AG04450 (cell line): ENCODE results near the gene LRMDA. TPM values are rescaled to one million over a fixed set of nuclear protein-coding genes. Genes with fewer than 3 reads are reported as not detected.

ENCODE experiments used
- CTCF ChIA-PET: fragments of 300-600, 350-600 bp; formaldehyde crosslinking; extraction: SDS; loops from one replicate; lab custom pipeline; 2022; ENCODE audit warnings: antibody characterized with exemption, inconsistent platforms; lab: Charles Lee
- POLR2A ChIA-PET: fragments of 350-600 bp; formaldehyde crosslinking; extraction: SDS; loops from one replicate; lab custom pipeline; 2021; ENCODE audit warnings: antibody characterized with exemption, inconsistent platforms; lab: Yijun Ruan, JAX
- DNase-seq: peaks from one replicate; pipeline ENCODE4 v3.0.0-alpha.2; 2011; ENCODE audit warnings: low read depth, low spot score
- H3K27ac ChIP-seq: one replicate; pipeline ENCODE4 v1.5.1; 2012; ENCODE audit warnings: low read depth, low read length, control low read depth
- H3K27me3 ChIP-seq: one replicate; pipeline ENCODE4 v1.6.0; 2012; ENCODE audit warnings: low read length; ENCODE audit not compliant: control insufficient read depth, insufficient read depth
- H3K4me3 ChIP-seq: 2 replicates; pipeline ENCODE4 v1.5.1; 2011; ENCODE audit warnings: mild to moderate bottlenecking, low read depth, low read length, control low read depth
- H3K9me3 ChIP-seq: 2 replicates; pipeline ENCODE4 v1.5.1; 2012; ENCODE audit warnings: low read length; ENCODE audit not compliant: control insufficient read depth, insufficient read depth
- polyA plus RNA-seq: library from polyadenylated mRNA; depleted of rRNA; stranded (reverse); fragments of >200 nt; gene quantifications from 2 replicates; pipeline ENCODE4 v1.2.3, GENCODE V29; 2011
- TF ChIP-seq, protein P1 (sequence below): IDR thresholded peaks from 2 replicates; pipeline ENCODE4 v1.5.1; 2011; ENCODE audit warnings: low read depth, low read length, control low read depth, inconsistent platforms

Gene LRMDA
- polyA plus RNA-seq, 1 experiment = 0.12 TPM

DNA sequence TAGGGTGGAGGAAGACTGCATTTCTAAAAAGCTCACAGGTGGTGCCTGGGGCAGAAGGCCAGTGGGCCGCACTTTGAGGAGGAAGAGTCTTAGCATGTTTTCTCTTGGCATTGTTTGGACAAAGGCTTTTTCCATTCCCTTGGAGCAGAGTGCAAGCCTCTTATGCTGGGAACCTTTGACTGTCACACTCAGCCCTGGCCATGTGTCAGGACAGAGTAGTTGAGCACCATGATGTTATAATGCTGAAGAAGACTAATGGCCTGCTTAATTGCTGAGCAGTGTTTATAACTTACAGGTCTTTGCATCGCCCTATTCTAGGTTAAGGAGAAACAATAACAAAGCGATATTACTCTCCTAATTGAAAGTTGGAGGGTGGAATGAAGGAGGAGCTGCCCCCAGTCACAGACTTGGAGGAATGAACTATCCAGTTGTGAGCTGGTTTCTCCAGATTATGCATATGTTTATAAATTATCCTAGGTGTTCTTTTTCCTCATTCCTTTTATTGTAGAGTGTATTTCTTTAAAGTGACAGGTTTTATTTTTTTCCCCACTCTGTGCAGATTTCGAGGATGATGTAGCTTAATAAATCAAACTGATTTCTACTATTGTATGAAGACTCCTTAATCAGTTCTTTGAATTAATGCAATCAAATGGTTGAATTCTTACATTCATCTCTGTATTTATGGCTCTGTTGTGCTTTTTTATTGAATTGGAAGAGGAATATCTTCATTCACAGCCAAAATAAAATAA lies 767.0 kb downstream of the LRMDA start:
- H3K27me3 ChIP-seq = no peaks in the 10 kb centered on the region
- TF ChIP-seq, protein P1, sequence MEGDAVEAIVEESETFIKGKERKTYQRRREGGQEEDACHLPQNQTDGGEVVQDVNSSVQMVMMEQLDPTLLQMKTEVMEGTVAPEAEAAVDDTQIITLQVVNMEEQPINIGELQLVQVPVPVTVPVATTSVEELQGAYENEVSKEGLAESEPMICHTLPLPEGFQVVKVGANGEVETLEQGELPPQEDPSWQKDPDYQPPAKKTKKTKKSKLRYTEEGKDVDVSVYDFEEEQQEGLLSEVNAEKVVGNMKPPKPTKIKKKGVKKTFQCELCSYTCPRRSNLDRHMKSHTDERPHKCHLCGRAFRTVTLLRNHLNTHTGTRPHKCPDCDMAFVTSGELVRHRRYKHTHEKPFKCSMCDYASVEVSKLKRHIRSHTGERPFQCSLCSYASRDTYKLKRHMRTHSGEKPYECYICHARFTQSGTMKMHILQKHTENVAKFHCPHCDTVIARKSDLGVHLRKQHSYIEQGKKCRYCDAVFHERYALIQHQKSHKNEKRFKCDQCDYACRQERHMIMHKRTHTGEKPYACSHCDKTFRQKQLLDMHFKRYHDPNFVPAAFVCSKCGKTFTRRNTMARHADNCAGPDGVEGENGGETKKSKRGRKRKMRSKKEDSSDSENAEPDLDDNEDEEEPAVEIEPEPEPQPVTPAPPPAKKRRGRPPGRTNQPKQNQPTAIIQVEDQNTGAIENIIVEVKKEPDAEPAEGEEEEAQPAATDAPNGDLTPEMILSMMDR = no peak
- H3K9me3 ChIP-seq = no peaks in the 10 kb centered on the region
- CTCF ChIA-PET = no interaction called here
- POLR2A ChIA-PET = no interaction called here
- DNase-seq = no peak
- H3K27ac ChIP-seq = no peak overlapping the region
- H3K4me3 ChIP-seq = no peak overlapping the region

DNA sequence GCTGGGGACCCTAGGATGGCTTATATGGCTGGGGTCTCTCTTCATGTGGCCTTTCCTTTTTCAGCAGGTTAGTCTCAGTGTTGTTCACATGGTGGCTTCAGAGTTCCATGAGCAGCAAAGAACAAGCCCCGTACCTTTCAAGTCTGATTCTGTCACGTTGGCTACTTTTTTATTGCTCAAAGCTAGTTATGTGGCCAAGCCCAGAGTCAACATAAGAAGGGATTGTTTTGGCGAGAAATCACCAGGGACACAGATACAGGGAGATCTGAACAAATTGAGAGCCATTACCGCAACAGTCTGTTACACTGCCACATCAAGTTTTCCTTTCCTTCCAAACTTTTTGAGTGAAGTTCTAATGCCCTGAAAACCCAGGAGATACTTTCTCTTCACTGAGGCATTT lies 770.5 kb downstream of the LRMDA start:
- Histone ChIP-seq H3K9me3 (no peaks in the 10 kb centered on the region), H3K27me3 (no peaks in the 10 kb centered on the region), H3K27ac (no peak overlapping the region), H3K4me3 (no peak overlapping the region)
- POLR2A ChIA-PET = no interaction called here
- TF ChIP-seq, protein P1 = no peak
- CTCF ChIA-PET = no interaction called here
- no peak for DNase-seq

DNA sequence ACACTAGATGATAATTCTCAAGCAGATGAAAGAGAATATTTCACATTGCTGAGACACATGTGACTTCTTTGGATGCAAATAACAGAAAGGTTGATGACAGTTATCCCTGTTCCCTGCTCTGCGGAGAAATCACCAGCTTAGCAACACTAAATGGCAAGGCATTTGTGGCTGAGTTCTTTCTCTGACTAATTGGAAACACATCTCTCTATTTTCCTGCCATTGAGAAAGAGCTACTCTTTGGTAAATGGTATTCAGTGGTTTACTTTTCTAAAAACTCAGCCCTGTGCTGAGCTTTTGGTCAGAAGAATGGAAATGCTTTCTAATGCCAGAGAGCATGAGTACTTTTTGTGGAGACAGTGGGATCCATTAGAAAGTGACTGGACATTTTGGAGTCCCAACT lies 771.4 kb downstream of the LRMDA start:
- peak overlapping the region; percentile 70 for H3K27ac ChIP-seq

DNA sequence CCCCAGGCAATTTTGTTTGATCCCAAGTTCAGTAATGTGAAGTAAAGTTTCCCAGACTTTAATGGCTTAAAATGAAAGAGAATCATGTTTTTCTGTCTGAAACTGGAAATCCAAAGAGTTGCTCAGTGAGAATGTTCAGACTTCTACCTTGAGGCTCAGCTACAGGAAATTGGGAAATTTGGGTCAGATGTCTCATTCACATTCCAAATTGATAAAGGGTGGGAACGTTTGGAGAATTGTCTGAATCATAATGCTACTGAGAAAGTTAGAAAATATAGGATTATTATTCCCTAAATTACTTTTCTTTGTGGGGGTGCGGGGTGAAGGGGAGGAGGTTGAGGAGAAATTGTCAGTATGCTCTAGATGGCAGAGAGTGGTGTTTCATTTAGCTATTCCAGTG lies 773.9 kb downstream of the LRMDA start:
- no peaks in the 10 kb centered on the region for H3K27me3 ChIP-seq
- H3K9me3 ChIP-seq = no peaks in the 10 kb centered on the region
- ChIA-PET POLR2A (no interaction called here), CTCF (no interaction called here)
- TF ChIP-seq, protein P1 = no peak
- no peak overlapping the region for H3K27ac ChIP-seq
- H3K4me3 ChIP-seq = no peak overlapping the region
- no peak for DNase-seq

More for the DNA sequence above, 771.4 kb downstream of the LRMDA start:
- Histone ChIP-seq H3K9me3 (no peaks in the 10 kb centered on the region), H3K4me3 (no peak overlapping the region), H3K27me3 (no peaks in the 10 kb centered on the region)
- DNase-seq = peak; percentile 30
- CTCF ChIA-PET = interaction anchor here (0.6 to 0.8 kb wide), 2 partner anchors 119 to 166 kb away, joined by 4 to 5 read pairs; no protein-coding TSS in a partner anchor
- TF ChIP-seq, protein P1 = no peak
- POLR2A ChIA-PET = interaction anchor here (1.0 kb wide), 1 partner anchor 10 kb away, joined by 4 read pairs; no protein-coding TSS in a partner anchor

DNA sequence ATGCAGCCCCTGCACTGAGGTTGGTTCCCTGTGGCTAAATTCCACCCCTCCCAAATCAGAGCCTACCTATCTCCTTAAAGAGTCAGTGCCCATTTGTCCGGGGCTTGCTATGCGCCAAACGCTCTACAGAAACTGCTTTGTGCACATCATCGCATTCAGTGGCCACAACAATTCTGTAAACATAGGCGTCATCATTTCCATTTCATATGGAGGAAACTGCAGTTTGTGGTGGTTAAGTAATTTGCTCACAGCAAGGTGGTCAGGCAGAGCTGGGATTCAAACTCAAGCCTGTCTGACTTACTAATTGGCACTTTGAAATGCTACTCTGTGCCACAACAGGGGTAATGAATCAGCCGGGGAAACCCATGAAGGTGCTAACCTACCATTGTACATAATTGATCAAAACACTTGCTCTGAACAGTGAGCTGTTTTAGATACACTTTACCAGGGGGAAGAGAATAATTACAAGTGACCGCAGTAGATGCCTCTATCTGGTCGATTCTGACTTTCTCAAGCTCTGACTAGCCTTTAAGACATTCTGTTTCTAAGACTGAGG lies 775.5 kb downstream of the LRMDA start:
- POLR2A ChIA-PET = no interaction called here
- H3K4me3 ChIP-seq = no peak overlapping the region
- no peaks in the 10 kb centered on the region for H3K27me3 ChIP-seq
- TF ChIP-seq, protein P1 = no peak
- H3K9me3 ChIP-seq = no peaks in the 10 kb centered on the region
- no peak overlapping the region for H3K27ac ChIP-seq
- DNase-seq = no peak
- CTCF ChIA-PET = no interaction called here
